GM19467 (cell line): ENCODE results near the gene MOSMO.
"Not testable (repeated sequence)": the region's sequence is repeated elsewhere in the genome, so short reads cannot be mapped to it uniquely, and the experiment has no call there.

Source experiments
- ATAC-seq: cut with Tn5 transposase; IDR thresholded peaks from one replicate; pipeline ENCODE4 v1.9.1; 2021; ENCODE audit warnings: mild to moderate bottlenecking, moderate library complexity; ENCODE audit not compliant: unreplicated experiment

The MOSMO gene

DNA sequence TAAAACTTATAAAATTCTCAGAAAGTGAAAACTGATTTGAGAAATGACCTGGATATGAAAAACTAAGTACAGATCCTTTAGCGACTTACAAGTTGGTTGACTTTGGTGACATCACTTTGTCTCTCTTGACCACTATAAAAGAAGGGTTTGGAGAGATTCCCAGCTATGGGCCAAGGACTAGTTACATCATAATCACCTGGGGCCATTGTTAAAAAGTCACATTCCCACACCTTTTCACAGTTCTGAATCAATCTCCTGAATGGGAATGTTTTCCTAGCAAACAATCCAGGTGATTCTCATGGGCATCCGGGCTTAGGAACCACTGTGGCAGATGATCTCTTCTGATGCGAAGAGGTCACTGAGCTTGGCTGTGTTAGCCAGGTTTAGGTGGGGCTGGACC is 83.8 kb downstream of the MOSMO start:
- ATAC-seq: no peak

DNA sequence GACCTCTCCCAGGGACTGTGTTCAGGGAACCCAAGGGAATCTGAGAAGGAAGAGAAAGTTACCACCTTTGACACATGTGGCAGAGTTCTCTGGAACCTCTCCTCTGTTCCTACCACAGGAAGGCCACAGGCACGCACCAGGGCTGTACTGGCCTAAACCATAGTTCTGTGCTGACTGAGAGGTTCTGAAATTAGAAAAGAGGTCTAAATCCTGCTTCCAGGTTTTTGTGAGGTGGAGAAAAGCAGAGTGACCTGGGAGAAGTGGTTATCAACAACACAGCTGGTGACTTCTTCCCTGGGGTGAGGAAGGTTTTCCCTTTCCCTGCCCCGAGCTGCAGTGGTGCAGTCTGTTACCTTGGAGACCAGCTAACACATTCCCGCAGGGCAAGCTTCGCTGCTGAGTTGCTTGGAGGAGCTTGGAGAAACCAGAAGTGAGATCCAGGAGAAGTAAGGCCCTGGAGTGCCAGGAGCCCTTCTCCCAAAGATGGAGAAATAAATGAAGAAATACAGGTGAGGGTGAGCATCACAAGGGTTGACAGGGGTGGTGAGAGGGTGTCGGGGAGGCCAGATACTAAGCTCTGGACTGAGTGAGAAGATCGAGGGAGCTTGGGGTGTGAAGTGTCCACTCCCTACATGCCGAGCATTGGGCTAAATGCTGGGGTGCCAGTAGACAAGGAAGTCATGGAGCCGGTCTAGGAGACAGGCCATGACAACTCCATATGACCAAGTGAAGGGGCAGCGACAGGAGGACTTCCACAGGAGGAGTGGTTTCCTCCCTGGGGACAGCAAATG is 84.4 kb downstream of the MOSMO start, which contains the start of gene VWA3A:
TSS of gene VWA3A (plus strand) at position 399 of the 791 bp plus-strand sequence. CDS start at position 496, 97 bp downstream.
- no peak for ATAC-seq

DNA sequence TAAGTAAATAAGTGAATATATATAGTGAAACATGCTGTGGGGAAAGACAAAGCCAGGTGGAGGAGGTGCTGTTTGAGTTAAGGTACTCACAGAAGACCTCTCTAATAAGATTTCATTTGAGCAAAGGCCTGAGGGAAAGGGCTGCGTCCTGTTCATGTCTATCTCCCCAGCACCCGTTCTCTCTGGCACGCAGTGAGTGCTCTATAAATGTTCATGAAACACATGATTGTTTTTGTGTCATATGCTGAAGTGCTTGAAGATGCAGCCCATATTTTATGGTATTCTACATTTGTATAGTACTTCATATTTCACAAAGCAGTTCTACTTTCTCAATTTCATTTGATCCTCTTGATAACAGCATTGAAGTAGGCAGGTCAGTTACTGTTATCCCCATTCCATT is 85.4 kb downstream of the MOSMO start:
- no peak for ATAC-seq

DNA sequence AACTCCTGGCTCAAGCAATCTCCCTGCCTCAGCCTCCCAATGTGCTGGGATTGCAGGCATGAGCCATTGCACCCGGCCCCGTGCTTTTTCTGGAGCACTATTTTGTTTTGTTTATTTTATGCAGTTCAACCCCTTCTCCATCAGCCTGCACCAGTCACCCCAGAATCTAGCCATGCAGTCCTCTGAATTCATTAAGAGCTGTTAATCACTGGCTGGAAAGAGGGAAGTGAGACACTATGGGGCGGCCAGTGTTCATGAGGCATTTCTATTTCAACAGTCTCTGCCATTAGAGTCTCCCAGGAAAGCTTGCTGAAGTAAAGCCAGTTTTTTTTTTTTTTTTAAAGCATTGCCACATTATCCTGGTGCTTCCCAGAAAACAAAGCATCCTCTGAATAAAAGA is 86.1 kb downstream of the MOSMO start:
- no peak for ATAC-seq

DNA sequence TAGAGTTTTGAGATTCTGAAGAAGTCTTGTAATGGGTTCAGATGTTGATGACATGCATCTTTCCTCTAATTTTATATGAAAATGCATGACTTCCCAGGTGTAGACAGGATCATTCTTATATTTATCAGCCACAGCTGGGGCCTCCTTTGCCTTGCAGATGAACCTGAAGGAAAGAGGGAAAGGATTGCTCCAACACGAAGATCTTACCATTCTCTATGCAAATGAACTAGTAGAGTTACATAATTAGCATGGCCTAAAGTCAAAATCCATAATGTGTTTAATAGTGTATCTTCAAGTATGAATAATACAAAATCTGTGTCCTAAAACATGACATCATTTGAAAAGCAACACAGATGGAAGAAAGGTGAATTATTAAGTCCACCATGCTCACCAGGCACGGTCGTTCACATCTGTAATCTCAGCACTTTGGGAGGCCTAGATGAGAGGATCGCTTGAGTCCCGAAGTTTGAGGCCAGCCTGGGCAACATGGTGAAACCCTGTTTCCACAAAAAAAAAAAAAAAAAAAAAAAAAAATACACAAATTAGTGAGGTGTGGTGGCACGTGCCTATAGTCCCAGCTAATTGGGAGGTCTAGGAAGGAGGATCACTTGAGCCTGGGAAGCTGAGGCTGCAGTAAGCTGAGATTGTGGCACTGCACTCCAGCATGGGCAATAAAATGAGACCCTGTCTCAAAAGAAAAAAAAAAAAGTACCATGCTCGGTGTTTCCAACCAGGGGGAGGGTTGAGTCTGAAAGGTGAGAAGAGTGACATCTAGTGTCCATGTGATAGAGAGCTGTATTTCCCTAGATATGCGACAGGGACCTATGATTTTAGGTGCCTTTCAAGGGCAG is 90.7 kb downstream of the MOSMO start:
- ATAC-seq: no peak

DNA sequence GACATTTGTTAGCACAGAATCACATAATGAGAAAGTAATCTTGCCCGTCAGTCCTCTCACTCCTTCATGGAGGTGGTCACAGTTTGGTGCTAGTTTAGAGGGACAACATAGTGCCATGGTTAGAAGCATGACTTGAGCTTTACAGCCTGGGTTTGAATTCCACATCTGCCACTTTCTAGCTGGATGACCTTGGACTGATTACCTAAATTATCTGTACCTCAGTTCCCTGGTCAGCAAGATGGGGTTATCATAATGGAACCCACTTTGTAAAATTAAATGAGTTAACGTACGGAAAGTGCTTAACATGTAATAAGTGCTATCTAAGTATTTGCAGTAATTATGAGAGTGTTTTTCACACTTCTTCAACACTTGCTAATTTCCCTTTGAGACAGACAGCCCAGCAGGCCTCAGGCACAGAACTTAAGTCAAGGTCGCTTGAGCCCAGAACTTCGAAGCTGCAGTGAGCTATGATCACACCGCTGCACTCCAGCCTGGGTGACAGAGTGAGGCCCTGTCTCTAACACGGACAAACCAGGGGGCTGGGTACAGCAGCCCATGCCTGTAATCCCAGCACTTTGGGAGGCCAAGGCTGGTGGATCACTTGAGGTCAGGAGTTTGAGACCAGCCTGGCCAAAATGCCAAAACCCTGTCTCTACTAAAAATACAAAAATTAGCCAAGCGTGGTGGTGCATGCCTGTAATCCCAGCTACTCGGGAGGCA is 91.5 kb downstream of the MOSMO start:
- ATAC-seq: no peak

DNA sequence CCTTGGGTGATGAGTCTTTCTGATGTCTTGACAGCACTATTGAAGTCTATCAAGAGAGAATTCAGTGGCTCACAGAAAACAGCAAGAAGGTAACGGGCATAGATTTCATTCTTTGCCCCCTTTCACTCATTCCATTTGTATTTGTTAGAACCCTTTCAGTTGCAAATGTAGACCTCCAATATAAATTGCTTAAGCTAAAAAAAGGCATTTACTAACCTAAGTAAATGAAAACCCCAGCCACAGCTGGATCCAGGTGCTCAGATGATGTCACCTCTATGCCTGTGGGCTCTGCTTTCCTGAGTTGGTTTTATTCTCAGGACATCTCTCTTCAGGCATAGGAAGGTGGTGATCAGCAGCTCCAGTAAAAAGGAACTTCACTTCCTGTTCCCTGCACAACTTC is 95.5 kb downstream of the MOSMO start:
- ATAC-seq: no peak

DNA sequence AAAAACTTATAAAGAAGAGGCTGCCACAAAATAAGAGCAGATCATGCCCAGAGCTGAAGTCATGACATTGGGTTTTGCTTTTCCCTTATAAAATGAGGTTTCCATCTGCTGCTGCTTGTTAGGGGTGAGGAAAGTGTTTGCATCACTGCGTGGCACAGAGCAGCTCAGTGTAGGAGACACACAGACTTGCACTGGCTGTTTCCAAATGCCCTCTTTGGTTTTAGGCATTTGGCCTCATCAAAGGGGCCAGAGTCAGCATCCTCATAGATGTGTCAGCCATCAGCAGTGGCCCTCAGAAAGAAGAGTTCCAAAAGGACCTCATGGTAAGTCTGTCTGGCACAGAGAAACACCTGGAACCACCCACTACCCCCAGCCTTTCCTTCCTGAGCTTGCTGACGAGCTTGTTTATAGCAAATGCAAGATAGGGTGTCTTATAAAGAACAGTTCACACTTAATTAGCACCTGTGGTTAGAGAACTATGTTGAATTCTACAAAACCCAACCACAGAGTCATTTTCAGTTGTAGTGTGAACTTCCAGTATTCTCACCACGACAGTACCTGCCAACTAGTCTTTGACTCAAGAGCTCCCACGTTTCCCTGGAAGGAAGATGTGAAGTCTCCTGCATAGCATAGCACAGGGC is 101.5 kb downstream of the MOSMO start:
- no peak for ATAC-seq

DNA sequence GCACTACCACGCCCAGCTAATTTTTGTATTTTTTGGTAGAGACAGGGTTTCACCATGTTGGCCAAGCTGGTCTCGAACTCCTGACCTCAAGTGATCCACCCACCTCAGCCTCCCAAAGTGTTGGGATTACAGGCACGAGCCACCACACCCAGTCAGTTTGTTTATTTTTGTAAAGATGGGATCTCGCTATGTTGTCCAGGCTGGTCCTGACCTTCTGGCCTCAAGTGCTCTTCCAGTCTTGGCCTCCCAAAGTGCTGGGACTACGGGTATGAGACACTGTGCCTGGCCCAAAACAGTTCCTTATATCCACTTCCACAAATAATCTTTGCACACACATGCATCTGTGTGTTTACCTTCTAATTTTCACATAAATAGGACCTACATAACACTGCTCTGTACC is 103.7 kb downstream of the MOSMO start:
- not testable (repeated sequence) for ATAC-seq

DNA sequence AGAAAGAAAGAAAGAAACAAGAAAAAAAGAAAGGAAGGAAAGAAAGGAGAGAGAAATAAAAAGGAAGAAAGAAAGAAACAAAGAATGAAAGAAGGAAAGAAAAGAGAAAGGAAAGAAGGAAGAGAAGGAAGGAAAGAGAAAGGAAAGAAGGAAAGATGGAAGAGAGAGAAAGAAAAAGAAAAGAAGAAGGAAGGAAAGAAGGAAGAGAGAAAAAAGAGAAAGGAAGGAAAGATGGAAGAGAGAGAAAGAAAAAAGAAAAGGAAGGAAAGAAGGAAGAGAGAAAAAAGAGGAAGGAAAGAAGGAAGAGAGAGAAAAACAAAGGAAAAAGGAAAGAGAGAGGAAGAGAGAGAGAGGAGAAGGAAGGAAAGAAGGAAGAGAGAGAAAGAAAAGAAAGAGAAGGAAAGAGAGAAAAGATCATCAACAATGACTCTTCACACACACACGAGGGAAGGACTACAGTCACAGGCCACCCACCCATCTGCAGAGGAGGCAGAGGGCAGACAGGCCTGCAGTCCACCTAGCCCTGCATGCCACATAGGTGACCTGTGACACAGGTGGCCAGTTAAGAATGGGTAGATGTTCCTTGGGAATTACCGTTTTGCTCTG is 108.3 kb downstream of the MOSMO start:
- no peak for ATAC-seq

DNA sequence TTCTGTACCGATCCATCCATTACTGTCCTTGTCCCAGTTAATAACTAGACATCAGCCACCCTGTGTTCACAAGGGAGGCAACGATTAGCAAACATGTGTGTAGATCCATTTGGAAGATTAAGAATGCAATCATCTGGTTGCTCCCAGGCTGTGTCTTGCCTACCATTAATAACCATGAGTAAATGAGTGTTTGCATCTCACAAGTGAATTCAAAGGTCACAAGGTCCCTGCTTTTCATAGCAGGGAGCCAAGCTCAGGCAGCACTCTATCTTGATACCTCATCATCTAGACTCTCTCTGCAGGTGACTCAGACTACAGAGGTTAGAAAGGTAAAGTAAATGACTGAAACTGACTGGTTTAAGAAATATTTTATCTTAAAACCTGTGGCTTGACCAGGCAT is 109.7 kb downstream of the MOSMO start:
- no peak for ATAC-seq

DNA sequence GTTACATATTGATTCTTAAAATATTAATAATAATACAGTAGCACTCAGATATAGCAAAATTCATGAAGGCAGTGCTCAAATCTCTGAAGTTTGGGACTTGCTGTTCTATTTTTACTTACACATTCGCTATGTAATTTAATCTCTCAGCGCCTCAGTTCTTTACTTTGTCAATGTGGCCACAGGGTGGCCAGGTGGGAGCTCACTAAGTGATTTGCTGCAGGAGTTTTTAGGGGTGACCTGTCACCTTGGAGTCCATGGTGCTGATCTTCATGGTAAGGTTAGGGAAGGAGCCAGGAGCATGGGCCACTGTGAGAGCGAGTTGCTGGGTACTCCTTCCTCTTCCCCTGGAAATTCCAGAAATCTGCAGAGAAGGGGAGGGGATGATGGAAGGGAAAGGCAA is 112.5 kb downstream of the MOSMO start:
- no peak for ATAC-seq

DNA sequence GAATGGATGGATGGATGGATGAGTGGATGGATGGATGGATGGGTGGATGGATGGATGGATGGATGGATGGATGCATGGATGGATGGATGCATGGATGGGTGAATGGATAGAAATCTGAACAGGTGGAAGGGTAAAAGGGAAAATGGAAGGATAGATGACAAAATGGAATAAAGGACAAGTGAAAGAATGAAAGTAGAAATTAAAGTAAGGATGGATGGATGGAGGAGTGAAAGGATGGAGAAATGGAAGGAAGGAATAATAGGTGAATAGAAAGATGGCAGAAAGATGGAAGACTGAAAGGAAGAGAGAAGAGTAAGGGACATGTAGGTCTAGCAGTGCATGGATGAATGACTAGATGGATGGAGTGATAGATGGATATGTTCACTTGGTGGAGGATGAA is 114.3 kb downstream of the MOSMO start:
- ATAC-seq: no peak

DNA sequence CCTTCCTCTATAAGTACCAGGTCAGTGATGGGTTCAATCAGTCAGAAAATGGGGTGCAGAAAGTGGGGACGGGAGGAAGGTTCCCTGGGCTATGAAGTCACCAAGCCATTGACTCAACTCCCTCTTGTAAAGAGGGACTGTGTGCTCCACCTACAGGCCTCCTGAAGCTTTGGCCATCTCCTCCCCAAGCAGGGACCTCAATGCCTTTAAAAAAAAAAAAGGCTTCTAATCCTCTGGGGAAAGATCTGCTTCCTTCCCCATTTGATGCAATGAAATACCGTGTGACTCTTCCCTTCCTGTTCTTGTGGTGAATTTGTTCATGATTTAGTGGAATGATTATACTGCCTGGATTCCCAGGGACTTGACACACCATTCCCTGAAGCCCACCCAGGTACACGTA is 115.2 kb downstream of the MOSMO start:
- ATAC-seq: no peak

DNA sequence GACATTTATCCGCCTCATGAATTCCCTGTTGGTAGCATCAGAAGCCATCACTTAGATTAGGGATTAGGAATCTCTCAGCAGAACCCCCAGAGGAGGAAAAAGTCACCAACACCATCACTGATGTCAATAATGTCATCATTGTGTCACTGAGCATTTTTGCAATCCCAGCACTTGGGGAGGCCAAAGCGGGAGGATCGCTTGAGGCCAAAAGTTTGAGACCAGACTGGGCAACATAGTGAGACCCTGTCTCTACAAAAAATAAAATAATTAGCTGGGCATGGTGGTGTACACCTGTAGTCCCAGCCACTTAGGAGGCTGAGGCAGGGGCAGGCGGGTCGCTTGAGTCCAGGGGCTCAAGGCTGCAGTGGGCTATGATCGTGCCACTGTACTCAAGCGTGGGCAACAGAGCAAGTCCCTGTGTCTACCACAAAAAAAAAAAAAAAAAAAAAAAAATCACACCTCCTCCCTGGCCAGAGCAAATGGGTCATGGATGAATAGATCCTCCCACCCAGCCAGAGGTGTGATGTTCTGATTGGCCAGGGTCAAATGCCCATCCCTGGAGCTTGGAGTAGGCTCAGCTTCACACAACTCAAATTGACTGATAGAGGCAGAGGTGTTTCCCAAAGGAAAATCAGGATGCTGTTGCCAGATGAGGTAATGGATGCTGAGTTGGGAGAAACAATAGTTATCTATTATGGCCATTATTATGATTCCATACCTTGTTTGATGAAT is 116.0 kb downstream of the MOSMO start:
- no peak for ATAC-seq

DNA sequence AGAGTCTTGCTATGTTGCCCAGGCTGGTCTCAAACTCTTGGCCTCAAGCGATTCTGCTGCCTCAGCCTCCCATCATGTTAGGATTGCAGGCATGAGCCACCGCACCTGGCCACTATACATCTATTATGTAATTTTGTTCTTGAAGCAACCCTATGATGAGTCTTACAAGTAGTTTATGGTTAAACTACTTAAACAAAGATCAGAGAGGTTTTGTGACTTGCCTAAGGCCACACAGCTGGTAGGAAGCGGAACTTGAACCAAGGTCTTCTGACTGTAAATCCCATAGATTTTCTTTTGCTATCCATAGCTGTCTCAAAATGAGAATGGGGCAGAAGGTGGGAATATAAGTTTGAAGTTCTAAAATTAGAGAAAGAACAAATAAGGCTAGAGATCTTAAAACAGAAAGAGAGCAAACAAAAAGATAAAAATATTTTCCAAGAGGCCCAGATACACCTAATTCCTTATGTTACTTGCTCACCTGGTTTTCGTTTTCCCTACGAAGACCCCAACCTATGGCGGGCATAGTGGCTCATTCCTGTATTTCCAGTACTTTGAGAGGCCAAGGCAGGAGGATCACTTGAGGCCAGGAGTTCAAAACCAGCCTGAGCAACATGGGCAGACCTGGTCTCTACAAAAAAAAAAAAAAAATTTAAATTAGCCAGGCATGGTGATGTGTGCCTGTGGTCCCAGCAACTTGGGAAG is 116.8 kb downstream of the MOSMO start:
- ATAC-seq: no peak

DNA sequence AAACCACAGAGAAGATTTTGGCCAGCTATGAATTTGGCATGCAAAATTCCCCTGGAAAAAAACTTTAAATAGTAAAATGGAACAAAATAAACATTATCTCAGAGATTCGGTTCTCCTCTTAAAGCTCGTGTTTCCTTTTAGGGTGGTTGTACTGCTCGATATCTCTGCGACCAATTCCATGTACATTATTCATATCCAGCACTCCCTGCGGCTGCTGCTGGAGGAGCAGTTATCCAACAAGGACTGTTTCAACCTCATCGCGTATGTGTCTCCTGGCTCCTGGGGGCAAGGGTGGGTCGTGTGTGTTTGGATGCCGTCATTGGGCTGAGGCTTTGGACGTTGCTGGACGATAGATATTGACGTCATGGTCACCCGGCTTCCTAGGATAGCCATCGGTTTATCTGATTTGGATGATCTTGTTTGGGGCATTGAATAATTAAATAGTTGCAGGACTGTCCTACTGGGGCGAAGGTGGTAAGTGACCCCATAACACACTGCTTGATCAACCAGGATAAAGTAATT is 118.2 kb downstream of the MOSMO start:
- no peak for ATAC-seq

DNA sequence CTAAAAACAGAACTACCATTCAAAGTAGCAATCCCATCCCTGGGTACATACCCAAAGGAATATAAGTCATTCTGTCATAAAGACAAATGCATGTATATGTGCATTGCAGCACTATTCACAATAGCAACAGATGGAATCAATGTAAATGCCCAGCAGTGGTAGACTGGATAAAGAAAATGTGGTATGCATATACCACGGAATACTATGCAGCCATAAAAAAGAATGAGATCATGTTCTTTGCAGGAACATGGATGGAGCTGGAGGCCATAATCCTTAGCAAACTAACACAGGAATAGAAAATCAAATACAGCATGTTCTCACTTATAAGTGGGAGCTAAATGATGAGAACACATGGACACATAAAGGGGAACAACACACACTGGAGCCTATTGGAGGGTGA is 120.6 kb downstream of the MOSMO start:
- not testable (repeated sequence) for ATAC-seq

DNA sequence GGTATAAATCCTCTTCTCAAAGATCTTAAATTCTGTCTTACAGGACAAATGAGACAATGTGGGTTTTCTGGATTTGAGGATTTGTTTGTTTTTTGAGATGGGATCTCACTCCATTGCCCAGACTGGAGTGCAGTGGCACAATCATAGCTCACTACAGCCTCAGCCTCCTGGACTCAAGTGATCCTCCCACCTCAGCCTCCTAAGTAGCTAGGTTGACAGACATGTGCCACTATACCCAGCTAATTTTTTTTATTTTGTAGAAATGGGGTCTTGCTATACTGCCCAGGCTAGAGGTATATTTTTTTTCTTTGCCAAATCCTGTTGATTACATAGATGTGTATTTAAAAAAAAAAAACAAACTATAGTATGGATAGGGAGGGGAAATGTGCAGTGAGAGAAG is 122.6 kb downstream of the MOSMO start:
- ATAC-seq: no peak
